ENCODE measurements around the gene C9orf78. TPM values are rescaled to one million over a fixed set of nuclear protein-coding genes. Genes with fewer than 3 reads are reported as not detected.

C9orf78 gene
- total RNA-seq, 1 experiment from 2014 or later: 37.5 TPM

DNA sequence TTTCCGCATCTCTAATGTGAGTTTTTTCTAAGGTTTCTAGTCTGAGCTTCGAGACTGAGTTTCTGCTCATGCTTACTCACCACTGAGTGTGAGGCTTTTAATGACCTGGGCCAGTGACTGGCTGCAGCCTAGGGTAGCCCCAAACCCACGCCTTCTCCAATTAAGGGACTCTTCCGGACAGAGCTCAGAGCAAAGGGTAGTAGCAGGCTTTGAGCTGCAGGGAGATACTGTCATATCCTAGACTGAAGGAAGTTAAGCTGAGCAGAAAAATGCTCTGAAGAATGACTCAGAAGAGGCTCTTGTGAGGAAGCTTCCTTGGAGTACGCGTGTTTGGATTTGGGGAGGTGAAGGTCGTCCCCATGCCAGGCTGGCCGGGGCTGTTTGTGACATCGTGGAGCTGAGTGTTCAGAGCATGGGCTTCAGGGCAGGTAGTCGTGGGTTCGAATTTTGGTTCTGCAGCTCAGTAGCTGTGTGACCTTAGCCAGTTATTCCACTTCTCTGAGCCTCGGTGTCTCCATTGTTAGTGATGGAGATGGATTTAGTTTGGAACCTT is 3.7 kb upstream of the C9orf78 start:
- H3K27me3 Mint-ChIP-seq (ENCODE audit: low read depth): no peaks in the 10 kb centered on the region; the same call in 1 of the 2 replicates
- Histone ChIP-seq H3K27ac (ENCODE audit: insufficient read length, low read depth, low read length) (no peak overlapping the region), H2AFZ (ENCODE audit: low read length) (no peak overlapping the region), H4K8ac (replicated peaks; ENCODE audit: insufficient read length, low read depth, low read length) (no peak overlapping the region), H3K9ac (ENCODE audit: extremely low read depth, insufficient read length, low read length) (no peak overlapping the region), H3K9me3 (ENCODE audit: control insufficient read depth, low read depth, low read length) (no peaks in the 10 kb centered on the region), H2BK20ac (ENCODE audit: low read depth, low read length, poor library complexity, severe bottlenecking) (no peak overlapping the region), H3T11ph (ENCODE audit: low read length) (no peak overlapping the region), H2AK5ac (ENCODE audit: insufficient read length, low read length) (no peak overlapping the region), H4K20me1 (ENCODE audit: control insufficient read depth, insufficient read depth, insufficient read length) (no peaks in the 10 kb centered on the region), H2BK5ac (ENCODE audit: insufficient read length, low read length) (no peak overlapping the region), H3K27me3 (ENCODE audit: insufficient read depth, low read length) (no peaks in the 10 kb centered on the region), H3K79me2 (ENCODE audit: insufficient read depth, low read length) (no peaks in the 10 kb centered on the region; the same call in 1 of the 2 replicates), H3K14ac (ENCODE audit: insufficient read depth, low read length) (no peak overlapping the region; the same call in 1 of the 2 replicates), H3K18ac (ENCODE audit: insufficient read length, low read depth, low read length) (no peak overlapping the region), H3K4ac (ENCODE audit: low read depth, low read length) (no peak overlapping the region), H2BK12ac (ENCODE audit: insufficient read length, low read depth, low read length) (no peak overlapping the region), H4K5ac (ENCODE audit: insufficient read length, low read depth, low read length) (no peak overlapping the region), H3K79me1 (ENCODE audit: insufficient read depth, low read depth, low read length, poor library complexity, severe bottlenecking) (no peaks in the 10 kb centered on the region), H2BK120ac (ENCODE audit: low read depth, low read length, poor library complexity, severe bottlenecking) (no peak overlapping the region), H4K91ac (ENCODE audit: insufficient read length, low read depth, low read length) (no peak overlapping the region), H3K4me2 (ENCODE audit: insufficient read depth, insufficient read length, low read length) (no peak overlapping the region), H3K56ac (ENCODE audit: insufficient read length, low read depth, low read length) (no peak overlapping the region), H3K4me1 (ENCODE audit: insufficient read depth, low read length) (peaks cover 6% of the 10 kb centered on the region; the same call in 1 of the 2 replicates), H3K23ac (ENCODE audit: insufficient read length, low read depth, low read length) (no peak overlapping the region), H3K23me2 (ENCODE audit: insufficient read length, low read depth, low read length, poor library complexity, severe bottlenecking) (peaks cover 10% of the 10 kb centered on the region), H2BK15ac (ENCODE audit: low read depth, low read length) (no peak overlapping the region)
- WGBS (ENCODE audit: extremely low coverage, insufficient read length, low lambda C conversion rate): no CpG with 5 or more reads among the region's 12 CpGs
- peak overlapping the region in 2 of 3 experiments; percentile 16 to 30; a peak in 3 of 7 replicates for H3K27ac Mint-ChIP-seq
- peak overlapping the region in 1 of 2 experiments; percentile 19; a peak in 1 of 5 replicates for H3K4me3 Mint-ChIP-seq
- H3K9me3 Mint-ChIP-seq: no peaks in the 10 kb centered on the region; a peak in 1 of 5 replicates
- peaks cover 0 to 2% (median 2%) of the 10 kb centered on the region in 3 experiments; a peak in 3 of 7 replicates for H3K36me3 Mint-ChIP-seq (ENCODE audit: insufficient read depth in 1 of 3, low read depth in 3 of 3)
- TF ChIP-seq, protein P1, sequence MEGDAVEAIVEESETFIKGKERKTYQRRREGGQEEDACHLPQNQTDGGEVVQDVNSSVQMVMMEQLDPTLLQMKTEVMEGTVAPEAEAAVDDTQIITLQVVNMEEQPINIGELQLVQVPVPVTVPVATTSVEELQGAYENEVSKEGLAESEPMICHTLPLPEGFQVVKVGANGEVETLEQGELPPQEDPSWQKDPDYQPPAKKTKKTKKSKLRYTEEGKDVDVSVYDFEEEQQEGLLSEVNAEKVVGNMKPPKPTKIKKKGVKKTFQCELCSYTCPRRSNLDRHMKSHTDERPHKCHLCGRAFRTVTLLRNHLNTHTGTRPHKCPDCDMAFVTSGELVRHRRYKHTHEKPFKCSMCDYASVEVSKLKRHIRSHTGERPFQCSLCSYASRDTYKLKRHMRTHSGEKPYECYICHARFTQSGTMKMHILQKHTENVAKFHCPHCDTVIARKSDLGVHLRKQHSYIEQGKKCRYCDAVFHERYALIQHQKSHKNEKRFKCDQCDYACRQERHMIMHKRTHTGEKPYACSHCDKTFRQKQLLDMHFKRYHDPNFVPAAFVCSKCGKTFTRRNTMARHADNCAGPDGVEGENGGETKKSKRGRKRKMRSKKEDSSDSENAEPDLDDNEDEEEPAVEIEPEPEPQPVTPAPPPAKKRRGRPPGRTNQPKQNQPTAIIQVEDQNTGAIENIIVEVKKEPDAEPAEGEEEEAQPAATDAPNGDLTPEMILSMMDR (conservative IDR thresholded peaks at IDR 0.05): no peak
- peaks cover 50 to 55% of the 10 kb centered on the region in 2 experiments for H3K4me1 Mint-ChIP-seq
- no peak for DNase-seq
